Endothelial cell of umbilical vein (primary cell): ENCODE data around the gene NOTCH2. TPM values are rescaled to one million over a fixed set of nuclear protein-coding genes. Genes with fewer than 3 reads are reported as not detected.

Source experiments
- BruUV-seq: library from RNA; stranded (reverse); fragments of 400-500 nt; replicated peaks from 2 replicates; lab custom pipeline; 2021; lab: Mats Ljungman, UMichigan
- CTCF ChIA-PET: fragments of 300-600, 350-600 bp; sonication (Branson Sonifier 250); formaldehyde crosslinking; loops from one replicate; lab custom pipeline; 2021; ENCODE audit warnings: antibody characterized with exemption, inconsistent platforms; lab: Charles Lee
- POLR2A ChIA-PET: fragments of 300-600, 350-600 bp; sonication (Branson Sonifier 250); formaldehyde crosslinking; loops from one replicate; lab custom pipeline; 2021; ENCODE audit warnings: antibody characterized with exemption, inconsistent platforms; lab: Charles Lee
- DNase-seq: peaks from one replicate; pipeline ENCODE4 v3.0.0-alpha.2; 2011; ENCODE audit warnings: low read depth, low spot score
- FAIRE-seq: peaks from 2 replicates; lab custom pipeline; 2011; peaks lifted over from hg19 to GRCh38; lab: Jason Lieb, UNC
- H2AFZ ChIP-seq: 2 replicates; pipeline ENCODE4 v1.6.0; 2012; ENCODE audit warnings: low read depth, low read length, control low read depth, inconsistent platforms
- H3K27ac ChIP-seq: 2 replicates; pipeline ENCODE4 v1.5.1; 2011; ENCODE audit warnings: low read depth, mild to moderate bottlenecking, control low read depth, low read length, moderate library complexity; ENCODE audit not compliant: insufficient read depth
- H3K27me3 ChIP-seq, 2 experiments: 2 replicates each; pipeline versions ENCODE4 v1.6.0 to v1.6.1; 2011; ENCODE audit warnings: low read length in 2 of 2, mixed read lengths in 1 of 2; ENCODE audit not compliant: control insufficient read depth in 2 of 2, insufficient read depth in 2 of 2
- H3K36me3 ChIP-seq, 2 experiments: 2 replicates in 1 of 2; 3 replicates in 1 of 2; pipeline ENCODE4 v1.5.1; 2011; ENCODE audit warnings: low read length in 2 of 2, mild to moderate bottlenecking in 1 of 2, moderate library complexity in 1 of 2; ENCODE audit not compliant: control insufficient read depth in 2 of 2, insufficient read depth in 2 of 2; ENCODE audit errors: extremely low read depth in 1 of 2
- H3K4me1 ChIP-seq: 3 replicates; pipeline ENCODE4 v1.5.1; 2011; ENCODE audit warnings: mild to moderate bottlenecking, low read length; ENCODE audit not compliant: control insufficient read depth, insufficient read depth; ENCODE audit errors: extremely low read depth
- H3K4me2 ChIP-seq: 2 replicates; pipeline ENCODE4 v1.6.1; 2011; ENCODE audit warnings: low read length, control low read depth, mixed read lengths; ENCODE audit not compliant: insufficient read depth
- H3K4me3 ChIP-seq, 3 experiments: fragments of 200-600 bp in 1 of 3; sonication (generic), shearing (Covaris generic) in 1 of 3; replicated peaks in 1 of 3; 2 replicates each; pipeline ENCODE4 v1.5.1; 2011 to 2016; ENCODE audit warnings: control low read depth in 3 of 3, low read length in 3 of 3, mild to moderate bottlenecking in 2 of 3, inconsistent platforms in 1 of 3, low read depth in 1 of 3, moderate library complexity in 1 of 3; ENCODE audit not compliant: insufficient read depth in 1 of 3
- H3K79me2 ChIP-seq: 2 replicates; pipeline ENCODE4 v1.6.0; 2012; ENCODE audit warnings: low read length, inconsistent platforms; ENCODE audit not compliant: control insufficient read depth, insufficient read depth
- H3K9ac ChIP-seq: replicated peaks from 2 replicates; pipeline ENCODE3; 2011; ENCODE audit warnings: low read length, control low read depth; ENCODE audit not compliant: insufficient read depth; ENCODE audit errors: extremely low read depth
- H3K9me1 ChIP-seq: replicated peaks from 3 replicates; pipeline ENCODE4 v1.6.0; 2011; ENCODE audit warnings: mild to moderate bottlenecking, low read length; ENCODE audit not compliant: control insufficient read depth, insufficient read depth; ENCODE audit errors: extremely low read depth
- H3K9me3 ChIP-seq: replicated peaks from 2 replicates; pipeline ENCODE4 v1.5.1; 2012; ENCODE audit warnings: low read length, inconsistent platforms; ENCODE audit not compliant: control insufficient read depth, insufficient read depth
- H4K20me1 ChIP-seq: replicated peaks from 2 replicates; pipeline ENCODE3; 2011; ENCODE audit warnings: mild to moderate bottlenecking, low read length; ENCODE audit not compliant: control insufficient read depth, insufficient read depth; ENCODE audit errors: extremely low read depth
- EZH2 ChIP-seq: IDR thresholded peaks from 2 replicates; pipeline ENCODE4 v1.6.1; 2012; ENCODE audit warnings: borderline replicate concordance, low read depth, mild to moderate bottlenecking, moderate library complexity, low read length, inconsistent platforms; ENCODE audit not compliant: severe bottlenecking
- FOS ChIP-seq: IDR thresholded peaks from 2 replicates; pipeline ENCODE4 v1.6.1; 2011; ENCODE audit warnings: mild to moderate bottlenecking, low read length, moderate library complexity, borderline replicate concordance; ENCODE audit not compliant: insufficient read depth
- GATA2 ChIP-seq: IDR thresholded peaks from 2 replicates; pipeline ENCODE4 v1.7.0; 2011; ENCODE audit warnings: low read depth, mild to moderate bottlenecking, moderate library complexity, mixed read lengths, low read length; ENCODE audit not compliant: insufficient read length, insufficient read depth
- JUN ChIP-seq: IDR thresholded peaks from 2 replicates; pipeline ENCODE4 v1.6.1; 2011; ENCODE audit warnings: borderline replicate concordance, low read depth; ENCODE audit not compliant: insufficient read length, insufficient read depth
- MYC ChIP-seq: IDR thresholded peaks from one replicate; pipeline ENCODE4 v1.6.1; 2011; ENCODE audit warnings: mild to moderate bottlenecking, low read depth, low read length
- POLR2A ChIP-seq: IDR thresholded peaks from 2 replicates; pipeline ENCODE4 v1.6.1; 2012; ENCODE audit warnings: low read depth, mild to moderate bottlenecking, control low read depth, low read length
- POLR2AphosphoS5 ChIP-seq: IDR thresholded peaks from 2 replicates; pipeline ENCODE4 v1.6.1; 2012; ENCODE audit warnings: low read depth, mild to moderate bottlenecking, control low read depth, low read length, moderate library complexity; ENCODE audit not compliant: insufficient read depth
- dilution Hi-C: fragments of 300-500 bp; cut with MboI; formaldehyde crosslinking; loops from one replicate; pipeline ENCODE4 v1.15.0; 2019; ENCODE audit warnings: low sequenced_read_pairs; ENCODE audit not compliant: extremely low pct_ligation_motif_present
- intact Hi-C: fragments of 100-400 bp; cut with micrococcal nuclease; formaldehyde crosslinking; loops from one replicate; pipeline ENCODE4 v1.10.0; 2022
- polyA plus RNA-seq, 4 experiments: library from polyadenylated mRNA; depleted of rRNA in 3 of 4; stranded (reverse) in 3 of 4; unstranded in 1 of 4; fragments of >200 nt; gene quantifications; 2 replicates each; pipeline versions ENCODE4 v1.2.1 to v1.2.3, GENCODE V29; 2011 to 2012; ENCODE audit warnings: missing spikeins in 1 of 4
- total RNA-seq: library from RNA; stranded (reverse); gene quantifications from 2 replicates; pipeline ENCODE4 v1.2.3, GENCODE V29; 2021
- TF ChIP-seq, protein P1 (sequence below), 2 donors: IDR thresholded peaks; 1 replicate in 1 of 2; 2 replicates in 1 of 2; pipeline ENCODE4 v1.5.1; 2011; ENCODE audit warnings: low read length in 2 of 2, mild to moderate bottlenecking in 2 of 2, moderate library complexity in 2 of 2, control low read depth in 1 of 2, inconsistent platforms in 1 of 2, low read depth in 1 of 2; ENCODE audit not compliant: insufficient read depth in 1 of 2; ENCODE audit errors: extremely low read depth in 1 of 2
- TF ChIP-seq, protein P2 (sequence below): IDR thresholded peaks from 2 replicates; pipeline ENCODE4 v1.6.1; 2011; ENCODE audit not compliant: insufficient read depth, insufficient read length

The NOTCH2 gene
- total and polyA plus RNA-seq, 2 donors (not counting 3 experiments of a cell fraction or from before 2014, with no cell fraction given), result 14.3 to 49.1 TPM

DNA sequence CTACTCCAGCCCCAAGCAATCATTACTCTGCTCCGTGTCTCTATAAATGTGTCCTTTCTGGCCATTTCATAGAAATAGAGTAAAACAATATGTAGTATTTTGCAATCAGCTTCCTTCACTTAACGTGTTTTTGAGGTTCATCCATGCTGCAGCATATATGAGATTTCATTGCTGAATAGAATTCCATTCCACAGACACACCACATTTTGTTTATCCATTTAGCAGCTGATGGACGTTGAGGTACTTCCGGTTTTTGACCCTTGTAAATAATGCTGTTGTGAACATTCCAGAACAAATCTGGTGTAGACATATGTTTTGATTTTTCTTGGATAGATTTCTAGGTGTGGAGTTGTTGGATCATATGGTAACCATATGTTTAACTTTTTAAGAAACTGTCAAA, 203.8 kb downstream of the NOTCH2 start:
- FAIRE-seq, result no peak
- Histone ChIP-seq H3K36me3 (no peaks in the 10 kb centered on the region), H3K27ac (no peak overlapping the region), H3K27me3 (no peaks in the 10 kb centered on the region), H3K4me1 (no peaks in the 10 kb centered on the region), H3K9me1 (no peaks in the 10 kb centered on the region), H4K20me1 (no peaks in the 10 kb centered on the region), H2AFZ (no peak overlapping the region), H3K9me3 (no peaks in the 10 kb centered on the region), H3K4me2 (no peak overlapping the region), H3K9ac (no peak overlapping the region), H3K4me3 (no peak overlapping the region), H3K79me2 (no peaks in the 10 kb centered on the region)
- DNase-seq, result no peak
- POLR2A ChIA-PET, result no interaction called here
- no peak for TF ChIP-seq MYC
- no peak for TF ChIP-seq EZH2
- TF ChIP-seq GATA2, result no peak
- TF ChIP-seq POLR2AphosphoS5, result no peak
- no peak for TF ChIP-seq POLR2A
- TF ChIP-seq, protein P1, sequence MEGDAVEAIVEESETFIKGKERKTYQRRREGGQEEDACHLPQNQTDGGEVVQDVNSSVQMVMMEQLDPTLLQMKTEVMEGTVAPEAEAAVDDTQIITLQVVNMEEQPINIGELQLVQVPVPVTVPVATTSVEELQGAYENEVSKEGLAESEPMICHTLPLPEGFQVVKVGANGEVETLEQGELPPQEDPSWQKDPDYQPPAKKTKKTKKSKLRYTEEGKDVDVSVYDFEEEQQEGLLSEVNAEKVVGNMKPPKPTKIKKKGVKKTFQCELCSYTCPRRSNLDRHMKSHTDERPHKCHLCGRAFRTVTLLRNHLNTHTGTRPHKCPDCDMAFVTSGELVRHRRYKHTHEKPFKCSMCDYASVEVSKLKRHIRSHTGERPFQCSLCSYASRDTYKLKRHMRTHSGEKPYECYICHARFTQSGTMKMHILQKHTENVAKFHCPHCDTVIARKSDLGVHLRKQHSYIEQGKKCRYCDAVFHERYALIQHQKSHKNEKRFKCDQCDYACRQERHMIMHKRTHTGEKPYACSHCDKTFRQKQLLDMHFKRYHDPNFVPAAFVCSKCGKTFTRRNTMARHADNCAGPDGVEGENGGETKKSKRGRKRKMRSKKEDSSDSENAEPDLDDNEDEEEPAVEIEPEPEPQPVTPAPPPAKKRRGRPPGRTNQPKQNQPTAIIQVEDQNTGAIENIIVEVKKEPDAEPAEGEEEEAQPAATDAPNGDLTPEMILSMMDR (IDR thresholded peaks at IDR 0.05; ENCODE audit: extremely low read depth in 1 of 2, insufficient read depth in 1 of 2, low read depth in 1 of 2, low read length in 2 of 2), result no peak
- TF ChIP-seq, protein P2, sequence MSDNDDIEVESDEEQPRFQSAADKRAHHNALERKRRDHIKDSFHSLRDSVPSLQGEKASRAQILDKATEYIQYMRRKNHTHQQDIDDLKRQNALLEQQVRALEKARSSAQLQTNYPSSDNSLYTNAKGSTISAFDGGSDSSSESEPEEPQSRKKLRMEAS, result no peak
- TF ChIP-seq JUN, result no peak
- TF ChIP-seq FOS, result no peak
- CTCF ChIA-PET, result interaction anchor here (2.0 kb wide), 1 partner anchor 57 kb away, joined by 8 read pairs; no protein-coding TSS in a partner anchor
- dilution Hi-C loops (no loop called here), intact Hi-C loops (no loop called here)
- no TSS peak for BruUV-seq
